Uterus (tissue), 4 donors: ENCODE measurements around the gene ZBED6. TPM values are rescaled to one million over a fixed set of nuclear protein-coding genes. Genes with fewer than 3 reads are reported as not detected.
"Not testable (repeated sequence)": the region's sequence is repeated elsewhere in the genome, so short reads cannot be mapped to it uniquely, and the experiment has no call there.

ENCODE experiments used
- DNase-seq, 2 donors: peaks; one replicate each; pipeline ENCODE4 v3.0.0-alpha.2; 2019 to 2020
- H3K27ac ChIP-seq, 2 donors: fragments of 200-600 bp; sonication (generic); 1 replicate in 1 of 2; 2 replicates in 1 of 2; pipeline ENCODE4 v1.5.1; 2016 to 2018
- H3K27me3 ChIP-seq, 2 donors: fragments of 200-600 bp; sonication (generic); one replicate each; pipeline ENCODE4 v1.5.1; 2018 to 2019; ENCODE audit warnings: control low read depth in 1 of 2
- H3K36me3 ChIP-seq, 2 donors: fragments of 200-600 bp; sonication (generic); one replicate each; pipeline ENCODE4 v1.5.1; 2019; ENCODE audit warnings: control low read depth in 1 of 2
- H3K4me1 ChIP-seq, 2 donors: fragments of 200-600 bp; sonication (generic); one replicate each; pipeline ENCODE4 v1.5.1; 2018 to 2019; ENCODE audit warnings: control low read depth in 1 of 2
- H3K4me3 ChIP-seq, 2 donors: fragments of 200-600 bp; sonication (generic); 1 replicate in 1 of 2; 2 replicates in 1 of 2; pipeline ENCODE4 v1.5.1; 2018 to 2019; ENCODE audit warnings: mild to moderate bottlenecking in 1 of 2
- H3K9me3 ChIP-seq, 2 donors: fragments of 200-600 bp; sonication (generic); one replicate each; pipeline ENCODE4 v1.5.1; 2019; ENCODE audit warnings: control low read depth in 1 of 2
- CTCF ChIP-seq, 4 experiments: fragments of 200-600 bp in 2 of 4; fragments of 450-650 bp in 2 of 4; sonication (generic) in 2 of 4; IDR thresholded peaks; one replicate each; pipeline ENCODE4 v1.5.1; 2016 to 2019; ENCODE audit warnings: antibody characterized with exemption in 4 of 4, mild to moderate bottlenecking in 2 of 4, moderate library complexity in 1 of 4
- POLR2A ChIP-seq, 2 donors: fragments of 450-650 bp; IDR thresholded peaks; one replicate each; pipeline ENCODE4 v1.6.1; 2016; ENCODE audit warnings: antibody characterized with exemption in 2 of 2, mild to moderate bottlenecking in 1 of 2, moderate library complexity in 1 of 2
- intact Hi-C: fragments of 100-400 bp; cut with DNase I; formaldehyde crosslinking; loops from one replicate; pipeline ENCODE4 v1.15.1; 2023; ENCODE audit warnings: low total_unique reads
- total RNA-seq, 4 donors: library from RNA; depleted of rRNA in 3 of 4; stranded (reverse); fragments of >200 nt in 3 of 4; gene quantifications; one replicate each; pipeline versions ENCODE4 v1.1.0 to v1.2.4, GENCODE V29; 2014 to 2023
- donor health status: DM: yes; HTN: yes; CAD: no.

ZBED6 gene
- total RNA-seq, 4 donors from 2014 or later: 2.3 to 63.2 (median 30.6) TPM

- Histone ChIP-seq H3K27ac (no peak overlapping the region), H3K4me3 (no peak overlapping the region), H3K9me3 (no peaks in the 10 kb centered on the region), H3K27me3 (no peaks in the 10 kb centered on the region), H3K36me3 (no peaks in the 10 kb centered on the region), H3K4me1 (no peaks in the 10 kb centered on the region)
- intact Hi-C loops: no loop called here
- DNase-seq: no peak
- TF ChIP-seq POLR2A (IDR thresholded peaks at IDR 0.05) (no peak), CTCF (IDR thresholded peaks at IDR 0.05) (no peak)
Observed at GRCh38 chr1:203789966-203790365, 5.5 kb upstream of the ZBED6 start.

GRCh38 chr1:203791498-203791897 is 3.9 kb upstream of the ZBED6 start:
- H3K27ac ChIP-seq: no peak overlapping the region
- H3K27me3 ChIP-seq: no peaks in the 10 kb centered on the region
- H3K4me3 ChIP-seq: no peak overlapping the region
- no peaks in the 10 kb centered on the region for H3K4me1 ChIP-seq
- TF ChIP-seq CTCF (IDR thresholded peaks at IDR 0.05) (no peak), POLR2A (IDR thresholded peaks at IDR 0.05) (no peak)
- no peaks in the 10 kb centered on the region for H3K36me3 ChIP-seq
- no peaks in the 10 kb centered on the region for H3K9me3 ChIP-seq
- DNase-seq: no peak
- intact Hi-C loops: no loop called here

- Histone ChIP-seq H3K36me3 (no peaks in the 10 kb centered on the region), H3K27me3 (no peaks in the 10 kb centered on the region), H3K9me3 (no peaks in the 10 kb centered on the region), H3K4me1 (no peaks in the 10 kb centered on the region), H3K4me3 (no peak overlapping the region), H3K27ac (no peak overlapping the region)
- TF ChIP-seq POLR2A (IDR thresholded peaks at IDR 0.05) (no peak), CTCF (IDR thresholded peaks at IDR 0.05) (no peak)
- intact Hi-C loops: no loop called here
- DNase-seq: no peak
Observed at GRCh38 chr1:203792486-203792885, 2.9 kb upstream of the ZBED6 start.

GRCh38 chr1:203793561-203793960 is 1.9 kb upstream of the ZBED6 start:
- H3K4me3 ChIP-seq, H3K4me1 ChIP-seq, H3K9me3 ChIP-seq, H3K27me3 ChIP-seq, H3K36me3 ChIP-seq, H3K27ac ChIP-seq, intact Hi-C loops, DNase-seq: not testable (repeated sequence)

- Histone ChIP-seq H3K4me1 (peaks cover 0 to 8% of the 10 kb centered on the region in 2 donors), H3K9me3 (no peaks in the 10 kb centered on the region), H3K27me3 (no peaks in the 10 kb centered on the region), H3K27ac (peak overlapping the region; percentile 93 to 97), H3K36me3 (no peaks in the 10 kb centered on the region), H3K4me3 (peak overlapping the region; percentile 63 to 73)
- TF ChIP-seq CTCF (IDR thresholded peaks at IDR 0.05): no peak
- no peak for TF ChIP-seq POLR2A (IDR thresholded peaks at IDR 0.05)
- intact Hi-C loops: no loop called here
- peak in 1 of 2 donors; percentile 21 for DNase-seq
Observed at GRCh38 chr1:203794764-203795440, 521 bp upstream of the ZBED6 start.

- peaks cover 6 to 8% of the 10 kb centered on the region in 2 donors for H3K4me1 ChIP-seq
Observed at GRCh38 chr1:203796236-203796605, 798 bp downstream of the ZBED6 start.

More at GRCh38 chr1:203796236-203796605, 798 bp downstream of the ZBED6 start:
- Histone ChIP-seq H3K27ac (peak overlapping the region; percentile 93 to 97), H3K9me3 (no peaks in the 10 kb centered on the region), H3K4me3 (peak overlapping the region; percentile 63 to 73), H3K27me3 (no peaks in the 10 kb centered on the region), H3K36me3 (no peaks in the 10 kb centered on the region)
- intact Hi-C loops: no loop called here
- TF ChIP-seq CTCF (IDR thresholded peaks at IDR 0.05) (no peak), POLR2A (IDR thresholded peaks at IDR 0.05) (no peak)
- no peak for DNase-seq
